Pancreas (tissue), 10 donors: Measurements from ENCODE around the gene HPRT1. TPM values are rescaled to one million over a fixed set of nuclear protein-coding genes. Genes with fewer than 3 reads are reported as not detected.

Source experiments
- ATAC-seq, 4 donors: fragments of 200-7000 bp; cut with Tn5 transposase; one replicate each; pipeline versions ENCODE4 v1.8.0 to v1.9.1; 2020; ENCODE audit warnings: mild to moderate bottlenecking in 4 of 4, moderate library complexity in 4 of 4
- DNase-seq, 6 donors: peaks; one replicate each; pipeline ENCODE4 v3.0.0-alpha.2; 2020
- FAIRE-seq: peaks from 2 replicates; lab custom pipeline; 2012; peaks lifted over from hg19 to GRCh38; lab: Jason Lieb, UNC
- H3K27ac ChIP-seq, 4 donors: fragments of 200-600 bp; sonication (generic); 1 replicate in 3 of 4; 2 replicates in 1 of 4; pipeline versions ENCODE4 v1.5.0 to v1.8.0; 2020
- H3K27me3 ChIP-seq, 4 donors: fragments of 200-600 bp; one replicate each; pipeline ENCODE4 v1.8.0; 2021
- H3K36me3 ChIP-seq, 3 donors: fragments of 200-600 bp; sonication (generic) in 1 of 3; one replicate each; pipeline versions ENCODE4 v1.5.0 to v1.8.0; 2020 to 2021
- H3K4me1 ChIP-seq, 3 donors: fragments of 200-600 bp; one replicate each; pipeline ENCODE4 v1.8.0; 2021
- H3K4me3 ChIP-seq, 4 donors: fragments of 200-600 bp; sonication (generic) in 2 of 4; one replicate each; pipeline versions ENCODE4 v1.5.0 to v1.8.0; 2020 to 2021
- H3K9me3 ChIP-seq, 4 donors: fragments of 200-600 bp; one replicate each; pipeline ENCODE4 v1.8.0; 2021
- CTCF ChIP-seq, 4 donors: fragments of 200-600 bp; sonication (generic) in 3 of 4; IDR thresholded peaks; one replicate each; pipeline versions ENCODE4 v1.5.0 to v1.8.0; 2021; ENCODE audit warnings: antibody characterized with exemption in 4 of 4
- WGBS, 2 donors: extraction: QIAGEN DNeasy Blood & Tissue Kit; methylation state at CpG; one replicate each; pipeline ENCODE4 v1.1.7; 2013; 5-methylcytosine and 5-hydroxymethylcytosine counted together
- intact Hi-C, 3 donors: fragments of 100-400 bp; cut with DNase I; formaldehyde crosslinking; loops; one replicate each; pipeline versions ENCODE4 v1.11.1 to v1.14.2; 2022
- polyA plus RNA-seq, 2 donors: library from polyadenylated mRNA; stranded (reverse); fragments of 200-250 nt; gene quantifications; one replicate each; pipeline ENCODE4 v1.2.3, GENCODE V29; 2013
- total RNA-seq, 6 donors: library from RNA; stranded (reverse); fragmentation: NEBNext Ultra II Directional in 4 of 6; extraction: Animal tissue kit (Norgen Biotek cat#: 25700) in 4 of 6; gene quantifications; one replicate each; pipeline versions ENCODE4 v1.2.1 to v1.2.4, GENCODE V29; 2021 to 2023
- donor health status: healthy with polysubstance abuse.
- donor health status: DM: no; HTN: no; CAD: no; lungs with moderate emphysema.
- donor health status: DM: no; HTN: no; CAD: no.
- donor health status: control.
- donor health status: control.
- donor health status: Bipolar disorder and iron deficiency.
- donor health status: DM: yes; HTN: yes; CAD: no.
- donor health status: DM: no; HTN: no; CAD: no.
- donor health status: DM: no; HTN: no; CAD: no.
- donor health status: DM: yes; HTN: yes; CAD: no.

HPRT1 gene
- total and polyA plus RNA-seq, 8 donors: 10.7 to 33.3 (median 20.3) TPM

GRCh38 chrX:134480061-134480460 is 20.1 kb downstream of the HPRT1 start:
- no peak overlapping the region for H3K4me3 ChIP-seq
- FAIRE-seq: no peak
- no peak for TF ChIP-seq CTCF (IDR thresholded peaks at IDR 0.05)
- H3K36me3 ChIP-seq: no peaks in the 10 kb centered on the region
- no peak for ATAC-seq
- H3K27ac ChIP-seq: no peak overlapping the region
- WGBS, 2 donors: 75 to 90% methylated on average over 1 of the region's 1 CpG
- intact Hi-C loops: no loop called here
- H3K4me1 ChIP-seq: no peaks in the 10 kb centered on the region
- no peaks in the 10 kb centered on the region for H3K9me3 ChIP-seq
- no peaks in the 10 kb centered on the region for H3K27me3 ChIP-seq
- DNase-seq: no peak

- TF ChIP-seq CTCF (IDR thresholded peaks at IDR 0.05): no peak
Measured at GRCh38 chrX:134481339-134481738, 21.4 kb downstream of the HPRT1 start.

GRCh38 chrX:134482371-134482770 is 22.4 kb downstream of the HPRT1 start:
- DNase-seq (no peak), ATAC-seq (no peak), FAIRE-seq (no peak)
- TF ChIP-seq CTCF (IDR thresholded peaks at IDR 0.05): no peak
- Histone ChIP-seq H3K9me3 (no peaks in the 10 kb centered on the region), H3K4me1 (no peaks in the 10 kb centered on the region), H3K27me3 (no peaks in the 10 kb centered on the region), H3K4me3 (no peak overlapping the region), H3K36me3 (no peaks in the 10 kb centered on the region), H3K27ac (no peak overlapping the region)
- intact Hi-C loops: no loop called here
- WGBS, 2 donors: 52 to 80% methylated on average over 3 of the region's 3 CpGs

More at GRCh38 chrX:134481339-134481738, 21.4 kb downstream of the HPRT1 start:
- DNase-seq: no peak
- Histone ChIP-seq H3K4me3 (no peak overlapping the region), H3K4me1 (no peaks in the 10 kb centered on the region), H3K9me3 (no peaks in the 10 kb centered on the region), H3K36me3 (no peaks in the 10 kb centered on the region), H3K27me3 (no peaks in the 10 kb centered on the region), H3K27ac (no peak overlapping the region)
- 53 to 79% methylated on average over 2 of the region's 2 CpGs for WGBS, 2 donors
- no peak for FAIRE-seq
- ATAC-seq: no peak
- intact Hi-C loops: no loop called here

- FAIRE-seq: peak; percentile 97
- peak in 1 of 4 donors; percentile 74 for ATAC-seq
Measured at GRCh38 chrX:134484039-134484438, 24.1 kb downstream of the HPRT1 start.

More at GRCh38 chrX:134484039-134484438, 24.1 kb downstream of the HPRT1 start:
- intact Hi-C loops: no loop called here
- 41 to 48% methylated on average over 1 of the region's 1 CpG for whole genome bisulfite sequencing, 2 donors
- Histone ChIP-seq H3K4me1 (no peaks in the 10 kb centered on the region), H3K4me3 (no peak overlapping the region), H3K27ac (no peak overlapping the region), H3K27me3 (no peaks in the 10 kb centered on the region), H3K9me3 (no peaks in the 10 kb centered on the region), H3K36me3 (no peaks in the 10 kb centered on the region)
- no peak for DNase-seq
- peak; percentile 41 to 69 (median 54) for TF ChIP-seq CTCF (IDR thresholded peaks at IDR 0.05)
